ENCODE measurements around the gene ACSL5.
"Not testable (repeated sequence)": the region's sequence is repeated elsewhere in the genome, so short reads cannot be mapped to it uniquely, and the experiment has no call there.

The ACSL5 gene

DNA sequence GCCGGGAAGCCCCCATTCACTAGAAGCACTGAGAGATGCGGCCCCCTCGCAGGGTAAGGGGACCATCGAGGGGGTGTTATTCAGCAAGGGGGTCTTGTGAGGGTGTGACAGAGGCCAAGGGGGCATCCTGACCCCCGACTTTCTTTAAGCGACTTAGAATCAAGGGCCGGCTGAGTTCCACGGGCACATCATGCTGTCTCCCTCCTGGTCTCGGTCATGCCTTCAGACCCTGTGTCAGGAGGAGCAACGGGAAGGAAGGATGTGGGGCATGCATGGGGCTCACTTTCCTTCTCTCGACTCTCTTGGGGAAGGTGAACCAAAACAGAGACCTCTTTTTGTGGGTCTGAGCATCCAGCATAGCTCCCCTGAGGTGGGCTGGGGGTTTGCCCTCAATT lies 2.5 kb downstream of the ACSL5 start:
- no peak for DNase-seq

DNA sequence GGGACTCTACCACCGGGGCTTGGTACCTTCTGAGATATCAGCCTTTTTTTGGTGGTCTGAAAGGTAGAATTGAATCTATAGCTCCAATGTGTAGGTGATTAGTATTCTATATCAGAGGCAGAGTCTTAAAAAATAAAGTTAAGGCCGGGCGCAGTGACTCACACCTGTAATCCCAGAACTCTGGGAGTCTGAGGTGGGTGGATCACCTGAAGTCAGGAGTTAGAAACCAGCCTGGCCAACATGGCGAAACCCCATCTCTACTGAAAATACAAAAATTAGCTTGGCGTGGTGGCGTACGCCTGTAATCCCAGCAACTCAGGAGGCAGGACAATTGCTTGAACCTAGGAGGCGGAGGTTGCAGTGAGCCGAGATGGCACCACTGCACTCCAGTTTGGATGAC lies 3.2 kb downstream of the ACSL5 start:
- DNase-seq = not testable (repeated sequence)

DNA sequence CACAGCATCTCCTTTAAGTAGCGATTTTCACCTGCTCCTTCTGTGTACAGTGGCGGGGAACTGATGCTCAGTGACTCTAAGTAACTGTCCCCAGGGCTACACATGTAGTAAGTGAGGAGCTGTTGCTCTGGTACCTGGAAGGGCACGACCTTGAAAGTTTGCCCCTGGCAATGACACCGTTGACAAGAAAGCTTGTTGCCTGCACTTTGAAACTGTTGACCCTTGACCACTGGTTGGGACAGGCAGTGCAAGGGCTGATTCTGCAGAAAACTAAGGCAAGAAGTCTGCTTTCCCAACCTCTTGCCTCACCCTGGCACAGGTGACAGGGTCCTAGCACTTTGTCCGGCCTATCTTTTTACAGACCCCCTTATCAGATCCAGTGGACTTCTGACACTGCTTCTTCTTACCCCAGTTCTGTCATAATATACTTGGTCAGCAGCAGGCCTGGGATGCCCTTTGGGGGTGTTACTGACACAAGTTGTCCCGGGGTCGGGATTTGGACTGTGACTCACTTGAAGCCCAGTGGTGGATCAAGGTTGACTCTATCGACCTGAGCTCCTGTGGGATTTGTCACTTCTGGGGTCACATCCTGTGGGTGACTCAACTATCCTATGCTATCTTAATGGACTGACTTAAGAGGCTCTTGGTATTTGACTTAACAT lies 5.8 kb downstream of the ACSL5 start:
- DNase-seq = no peak

DNA sequence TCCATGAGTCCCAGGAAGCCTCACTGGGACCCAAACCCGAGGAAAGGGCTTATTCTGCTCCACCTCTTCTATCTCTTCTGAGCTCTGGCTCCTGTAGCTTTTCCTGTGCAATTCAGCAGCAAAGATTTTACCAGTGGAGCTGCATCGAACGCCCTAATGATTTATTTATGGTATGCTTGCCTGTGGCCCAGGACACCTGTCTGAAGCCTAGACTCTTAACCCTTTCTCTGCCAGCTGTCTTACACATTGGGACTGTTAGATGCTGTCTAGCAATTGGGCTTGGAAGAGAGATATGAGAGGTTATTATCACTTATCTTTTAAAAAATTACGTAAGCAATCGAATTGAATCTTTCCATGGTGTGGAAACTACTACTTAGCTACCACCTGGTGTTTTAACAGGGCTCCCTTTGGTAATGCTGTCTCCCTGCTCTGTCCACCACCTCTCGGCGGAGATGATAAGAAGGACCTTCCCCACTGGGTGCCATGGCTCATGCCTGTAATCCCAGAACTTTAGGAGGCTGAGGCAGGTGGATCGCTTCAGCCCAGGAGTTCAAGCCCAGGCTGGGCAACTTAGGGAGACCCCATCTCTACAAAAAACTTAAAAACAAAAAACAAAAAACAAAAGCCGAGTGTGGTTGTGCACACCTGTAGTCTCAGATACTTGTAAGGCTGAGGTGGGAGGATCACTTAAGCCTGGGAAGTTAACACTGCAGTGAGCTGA lies 8.8 kb downstream of the ACSL5 start:
- no peak for DNase-seq

DNA sequence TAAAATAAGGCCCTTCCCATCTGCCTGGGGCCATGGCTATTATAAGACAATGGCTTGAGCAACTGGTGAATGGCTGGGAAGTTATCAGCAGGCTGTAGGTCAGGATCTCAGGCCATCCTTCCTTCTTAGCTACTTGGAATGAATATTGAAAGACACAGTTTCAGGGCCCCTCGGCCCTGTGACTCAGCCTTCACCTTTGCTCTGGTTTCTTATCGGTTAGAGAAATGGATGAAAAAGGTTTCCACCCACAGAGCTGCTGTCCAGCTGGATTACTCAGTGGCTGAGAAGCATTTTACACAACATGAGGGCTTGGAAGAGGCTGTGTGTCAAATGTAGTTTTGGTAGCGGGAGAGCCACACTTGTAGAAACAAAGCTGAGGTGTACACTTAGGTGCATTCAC lies 9.4 kb downstream of the ACSL5 start:
- DNase-seq = no peak

DNA sequence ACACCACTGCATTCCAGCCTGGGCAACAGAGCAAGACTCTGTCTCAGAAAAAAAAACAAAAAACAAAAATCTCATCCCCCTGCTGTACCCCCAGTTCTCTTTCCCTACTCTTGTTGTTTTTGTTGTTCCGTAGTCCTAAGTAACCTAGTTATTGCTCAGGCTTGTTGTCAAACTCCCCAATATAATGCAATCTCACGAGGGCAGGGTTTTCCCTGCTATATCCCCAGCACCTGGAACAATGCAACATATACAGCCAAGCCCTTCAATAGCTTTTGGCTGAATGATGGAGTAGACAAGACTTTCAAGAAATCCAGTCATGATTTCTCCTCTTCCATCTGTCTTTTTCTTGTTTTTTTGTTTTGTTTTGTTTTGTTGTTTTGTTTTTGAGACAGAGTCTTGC lies 10.2 kb downstream of the ACSL5 start:
- DNase-seq = no peak

DNA sequence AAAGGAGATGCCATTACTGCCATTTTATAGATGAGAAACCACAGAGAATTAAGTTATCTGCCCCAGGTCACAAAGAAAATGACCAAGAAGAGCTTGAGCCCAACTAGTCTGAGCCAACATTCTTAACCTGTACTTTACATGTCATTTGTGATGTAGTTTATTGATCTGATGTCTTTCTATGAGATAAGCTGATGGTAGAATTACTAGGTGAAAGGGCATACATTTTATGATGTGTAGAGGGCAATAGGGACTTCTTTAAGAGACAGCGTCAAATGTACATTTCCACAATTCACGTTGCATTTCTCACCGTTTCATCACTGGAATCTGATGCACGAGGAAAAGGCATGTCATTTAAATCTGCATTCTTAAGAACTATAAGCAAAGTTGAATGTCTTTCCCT lies 11.3 kb downstream of the ACSL5 start:
- DNase-seq = no peak

DNA sequence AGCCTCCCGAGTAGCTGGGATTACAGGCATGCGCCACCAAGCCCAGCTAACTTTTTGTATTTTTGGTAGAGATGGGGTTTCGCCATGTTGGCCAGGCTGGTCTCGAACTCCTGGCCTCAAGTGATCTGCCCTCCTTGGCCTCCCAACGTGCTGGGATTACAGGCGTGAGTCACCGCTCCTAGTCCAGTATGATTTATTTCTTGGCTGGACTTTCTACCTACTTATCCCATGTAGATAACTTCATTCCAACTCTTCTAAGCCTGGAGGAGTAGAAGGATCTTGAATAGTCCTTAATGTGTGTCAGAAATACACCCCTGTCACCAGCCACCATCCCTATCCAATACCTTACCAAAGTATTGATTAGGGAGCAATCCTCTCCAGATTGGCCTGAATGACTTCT lies 14.1 kb downstream of the ACSL5 start:
- not testable (repeated sequence) for DNase-seq

DNA sequence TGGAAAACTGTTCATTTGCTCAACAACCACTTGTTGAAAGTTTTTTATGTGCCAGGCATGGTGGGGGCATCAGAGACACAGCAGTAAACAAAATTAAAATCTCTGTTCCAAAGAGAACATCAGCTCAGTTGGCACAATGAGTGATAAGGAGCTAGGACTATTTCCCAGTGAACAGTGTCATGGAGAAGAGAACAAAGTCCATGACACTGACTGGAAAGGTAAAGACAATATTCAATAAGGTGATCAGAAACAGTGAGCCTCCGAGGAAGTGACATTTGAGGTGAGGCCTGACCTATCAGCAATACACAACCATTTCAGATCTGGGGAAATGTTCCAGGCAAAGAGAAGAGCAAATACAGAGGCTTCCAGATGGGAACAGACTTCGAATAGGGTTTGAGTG lies 14.6 kb downstream of the ACSL5 start:
- DNase-seq = no peak

DNA sequence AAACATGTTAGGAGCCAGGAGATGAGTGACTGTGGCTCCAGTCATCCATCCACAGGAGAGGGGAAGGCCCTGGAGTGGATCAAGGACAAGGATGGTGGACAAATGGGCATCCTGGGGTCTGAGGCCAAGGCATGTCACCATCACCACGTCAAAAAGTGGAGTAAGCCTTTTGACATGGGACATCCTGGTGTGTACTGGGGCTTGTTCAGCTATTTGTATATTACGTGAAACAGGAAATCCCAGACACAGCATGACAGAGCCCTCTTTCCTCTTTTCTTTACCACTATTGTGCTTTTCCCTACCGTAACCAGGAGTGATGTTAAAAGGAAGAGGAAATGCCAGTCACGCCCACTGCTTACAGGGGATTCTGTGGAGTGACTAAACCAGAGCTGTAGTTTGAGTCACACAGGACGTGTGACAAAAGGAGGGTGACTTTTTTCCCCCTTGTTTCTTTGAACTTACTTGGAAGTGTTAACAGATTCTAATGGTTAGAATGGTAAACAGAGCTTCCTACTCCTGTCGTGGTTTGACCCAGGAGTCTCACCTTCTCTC lies 15.4 kb downstream of the ACSL5 start:
- no peak for DNase-seq

DNA sequence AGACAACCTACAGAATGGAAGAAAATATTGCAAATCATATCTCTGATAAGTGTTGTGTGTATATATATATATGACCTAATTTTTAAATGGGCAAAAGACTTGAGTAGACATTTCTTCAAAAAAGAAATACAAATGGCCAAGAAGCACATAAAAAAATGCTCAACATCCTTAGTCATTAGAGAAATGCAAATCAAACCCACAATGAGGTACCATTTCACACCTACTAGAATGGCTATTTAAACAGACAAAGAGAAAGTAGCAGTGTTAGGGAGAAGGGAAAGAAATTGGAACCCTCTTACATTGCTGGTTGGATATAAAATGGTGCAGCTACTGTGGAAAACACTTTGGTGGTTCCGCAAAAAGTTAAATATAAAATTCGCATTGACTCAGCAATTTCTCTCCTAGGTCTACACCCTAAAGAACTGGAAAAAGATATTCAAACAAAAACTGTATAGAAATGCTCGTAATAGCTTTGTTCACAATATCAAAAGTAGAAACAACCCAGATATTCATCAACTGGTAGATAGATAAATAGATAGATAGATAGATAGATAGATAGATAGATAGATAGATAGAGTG lies 16.3 kb downstream of the ACSL5 start:
- no peak for DNase-seq

DNA sequence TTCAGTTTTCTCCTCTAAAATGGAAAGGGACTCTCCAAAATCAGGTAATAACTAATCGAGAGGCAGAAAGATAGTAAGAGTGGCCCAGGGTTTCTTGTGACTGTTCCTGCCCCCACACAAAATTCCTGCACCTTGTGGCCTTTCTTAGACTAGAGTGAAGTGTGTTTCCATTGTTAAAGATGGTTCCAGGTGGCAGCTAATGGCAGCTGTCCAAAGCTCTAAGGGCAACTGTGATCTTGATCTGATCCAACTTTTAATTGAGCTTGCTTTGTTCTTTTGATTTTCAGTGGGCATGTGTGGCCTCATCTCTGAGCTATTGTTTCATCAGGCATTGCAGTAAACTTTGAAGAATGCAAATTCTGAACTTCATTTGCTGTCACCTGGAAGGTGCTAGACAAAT lies 19.4 kb downstream of the ACSL5 start:
- no peak for DNase-seq

DNA sequence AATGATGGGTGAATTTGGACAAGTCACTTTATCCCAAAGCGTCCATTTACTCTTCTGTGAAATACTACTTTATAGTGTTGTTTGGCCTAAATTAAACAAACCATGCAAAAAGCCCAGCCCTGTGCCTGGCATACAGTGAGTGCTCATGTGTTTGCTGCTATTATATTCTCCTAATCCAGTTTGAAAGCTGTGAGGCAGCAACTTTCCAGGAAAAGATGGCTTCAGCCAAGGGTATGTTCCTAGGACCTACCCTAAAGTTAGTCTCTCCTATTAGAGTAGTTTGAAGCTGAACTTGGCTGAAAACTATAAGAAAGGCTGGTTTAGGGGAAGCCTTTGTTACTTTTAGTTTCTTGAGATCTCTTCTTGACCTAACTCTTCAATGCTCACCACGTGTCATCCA lies 19.9 kb downstream of the ACSL5 start:
- DNase-seq = no peak

DNA sequence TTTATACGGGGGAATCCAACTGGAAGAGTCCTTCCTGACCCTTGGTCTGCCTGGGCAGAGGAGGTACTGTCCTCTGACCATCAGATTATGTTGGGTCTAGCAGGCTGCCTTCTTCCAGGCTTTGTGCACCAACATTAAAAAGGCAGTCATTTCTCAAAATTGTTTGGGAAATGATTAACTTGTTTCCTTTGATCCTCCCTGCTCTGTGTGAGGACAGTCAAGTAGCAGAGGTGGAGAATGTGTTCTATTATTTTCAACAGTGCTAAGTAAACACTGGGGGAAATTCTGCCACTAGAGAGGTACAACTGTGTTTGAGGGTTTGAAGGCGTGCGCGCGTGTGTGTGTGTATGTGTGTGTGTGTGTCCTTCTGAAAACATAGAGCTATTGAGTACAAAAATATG lies 20.6 kb downstream of the ACSL5 start:
- DNase-seq = no peak

DNA sequence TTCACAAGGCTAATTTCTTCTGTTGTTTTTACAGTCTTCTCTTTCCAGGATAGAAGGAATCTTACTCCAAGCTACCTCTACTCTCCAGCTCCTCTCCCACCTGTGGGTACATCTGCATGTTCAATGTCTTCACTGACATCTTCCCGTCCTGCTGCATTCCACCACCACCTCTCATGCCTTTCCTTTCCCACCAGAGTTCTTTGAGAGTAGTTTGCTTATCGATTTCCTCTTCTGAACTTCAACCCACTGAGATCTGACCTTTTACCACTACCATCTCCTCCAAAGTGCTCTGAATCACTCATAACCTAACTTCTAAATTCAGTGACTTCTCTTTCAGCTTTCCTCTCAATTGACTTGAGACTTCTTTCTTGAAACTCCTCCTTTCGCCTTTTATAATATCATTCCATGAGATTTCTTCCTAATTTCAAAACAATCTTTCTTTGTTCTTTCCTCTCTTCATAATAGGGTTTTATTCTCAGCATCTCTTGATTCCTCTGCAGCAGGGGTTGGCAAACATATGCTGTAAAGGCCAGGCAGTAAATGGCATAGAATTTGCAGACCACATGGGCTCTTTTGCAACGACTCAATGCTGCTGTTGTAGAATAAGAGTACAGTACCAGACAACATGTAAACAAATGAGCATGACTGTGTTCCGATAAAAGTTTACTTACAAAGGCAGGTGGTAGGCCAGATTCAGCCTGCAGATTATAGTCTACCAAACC lies 22.1 kb downstream of the ACSL5 start:
- no peak for DNase-seq

DNA sequence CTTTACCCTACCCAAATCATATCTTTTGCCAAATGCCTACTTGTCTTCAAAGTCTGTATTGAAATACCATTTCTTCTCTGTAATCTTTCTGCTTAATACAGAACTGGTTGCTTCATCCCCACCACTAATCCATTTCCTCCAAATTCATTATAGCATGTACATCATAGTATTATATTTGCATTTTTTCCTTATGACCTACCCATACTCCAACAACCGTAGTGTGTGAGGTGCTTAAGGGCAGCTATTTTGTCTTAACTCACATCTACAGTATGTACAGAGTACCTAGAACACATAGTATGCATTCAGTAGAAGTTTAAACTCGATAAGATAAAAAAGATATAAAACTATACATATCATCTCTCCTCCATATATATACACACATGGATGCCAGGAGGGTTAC lies 23.7 kb downstream of the ACSL5 start:
- DNase-seq = no peak

DNA sequence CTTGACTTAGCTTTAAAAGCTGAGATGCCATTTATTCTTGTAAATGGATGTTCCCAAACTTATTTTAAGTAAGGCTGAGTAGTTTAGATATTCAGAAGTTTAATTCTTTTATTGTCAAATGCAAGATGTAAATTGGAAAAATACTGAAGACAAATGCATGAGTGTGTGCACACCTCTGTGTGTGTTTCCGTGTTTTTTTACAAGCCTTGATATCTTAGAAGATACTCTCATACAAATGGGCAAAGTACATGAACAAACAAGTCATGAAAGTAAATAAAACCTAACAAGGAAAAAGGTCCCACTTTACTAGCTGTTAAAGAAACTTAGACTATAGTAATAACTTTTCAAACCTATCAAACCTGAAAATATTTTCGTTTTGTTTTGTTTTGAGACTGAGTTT lies 29.0 kb downstream of the ACSL5 start:
- DNase-seq = no peak

DNA sequence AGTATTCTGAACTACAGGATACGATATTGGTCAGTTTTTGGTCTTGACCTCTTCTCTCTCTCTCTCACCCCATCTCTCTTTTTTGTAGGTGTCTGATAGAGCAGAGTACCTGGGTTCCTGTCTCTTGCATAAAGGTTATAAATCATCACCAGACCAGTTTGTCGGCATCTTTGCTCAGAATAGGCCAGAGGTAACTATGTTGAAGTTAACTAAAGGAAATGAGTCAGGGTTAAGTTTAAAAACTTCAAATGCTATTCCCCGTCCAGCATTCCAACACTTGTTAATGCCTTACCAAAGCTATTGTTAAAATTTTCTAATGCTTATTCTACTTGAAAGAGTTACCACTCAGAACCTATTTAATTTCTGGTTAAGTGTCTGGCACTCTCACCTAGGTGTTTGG lies 30.7 kb downstream of the ACSL5 start:
- no peak for DNase-seq

DNA sequence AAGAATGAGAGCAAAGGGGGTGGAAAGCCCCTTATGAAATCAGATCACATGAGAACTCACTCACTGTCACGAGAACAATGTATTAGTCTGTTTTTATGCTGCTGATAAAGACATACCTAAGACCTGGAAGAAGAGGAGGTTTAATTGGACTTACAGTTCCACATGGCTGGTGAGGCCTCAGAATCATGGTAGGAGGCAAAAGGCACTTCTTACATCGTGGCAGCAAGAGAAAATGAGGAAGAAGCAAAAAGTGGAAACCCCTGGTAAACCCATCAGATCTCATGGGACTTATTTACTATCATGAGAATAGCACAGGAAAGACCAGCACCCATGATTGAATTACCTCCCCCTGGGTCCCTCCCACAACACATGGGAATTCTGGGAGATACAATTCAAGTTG lies 32.9 kb downstream of the ACSL5 start:
- not testable (repeated sequence) for DNase-seq

DNA sequence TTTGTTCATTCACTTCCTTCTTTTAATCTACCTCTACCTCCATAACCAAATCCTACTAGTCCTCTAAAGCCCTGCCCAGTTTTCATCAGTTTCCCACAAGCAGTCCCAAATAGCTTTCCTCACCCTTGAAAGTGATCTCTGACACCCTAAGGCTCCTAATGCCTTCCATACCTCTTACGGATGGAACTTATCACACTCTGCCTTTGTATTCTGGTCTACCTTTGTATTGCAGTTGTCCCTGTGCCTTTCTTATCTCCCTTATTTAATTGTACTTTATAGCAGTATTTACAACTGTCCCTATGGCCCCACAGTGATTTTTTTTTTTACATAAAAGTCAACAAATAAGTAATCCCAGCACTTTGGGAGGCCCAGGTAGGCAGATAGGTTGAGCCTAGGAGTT lies 33.8 kb downstream of the ACSL5 start:
- no peak for DNase-seq

DNA sequence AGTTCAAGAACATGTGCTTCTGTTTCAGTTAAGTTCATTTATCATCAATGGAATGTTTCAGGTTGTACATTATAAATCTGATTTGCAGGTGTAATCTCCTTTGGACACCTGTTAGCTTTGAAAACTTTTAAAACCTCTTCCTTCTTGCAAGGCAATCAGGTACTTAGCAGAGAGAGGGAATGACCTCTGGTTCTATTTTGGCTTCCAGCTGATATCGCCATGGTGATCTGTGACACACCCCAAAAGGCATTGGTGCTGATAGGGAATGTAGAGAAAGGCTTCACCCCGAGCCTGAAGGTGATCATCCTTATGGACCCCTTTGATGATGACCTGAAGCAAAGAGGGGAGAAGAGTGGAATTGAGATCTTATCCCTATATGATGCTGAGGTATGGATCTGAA lies 35.4 kb downstream of the ACSL5 start:
- no peak for DNase-seq

DNA sequence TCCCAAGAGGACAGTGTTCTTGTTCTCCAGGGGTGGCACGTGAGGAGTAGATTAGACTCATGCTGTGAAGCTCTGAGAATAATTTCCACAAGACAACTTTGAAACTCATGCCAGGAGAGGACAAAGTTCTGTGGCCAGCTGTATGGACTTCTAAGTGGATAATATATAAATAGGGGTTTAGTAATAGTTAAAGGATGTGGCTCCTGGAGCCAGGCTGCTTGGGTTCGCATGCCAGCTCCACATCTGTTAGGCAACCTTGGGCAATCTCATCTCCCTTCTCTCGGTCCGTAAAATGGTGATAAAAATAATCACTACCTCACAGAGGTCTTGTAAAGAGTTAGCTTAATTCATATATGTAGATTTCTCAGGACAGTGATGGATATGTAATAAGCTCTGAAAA lies 35.8 kb downstream of the ACSL5 start:
- no peak for DNase-seq

DNA sequence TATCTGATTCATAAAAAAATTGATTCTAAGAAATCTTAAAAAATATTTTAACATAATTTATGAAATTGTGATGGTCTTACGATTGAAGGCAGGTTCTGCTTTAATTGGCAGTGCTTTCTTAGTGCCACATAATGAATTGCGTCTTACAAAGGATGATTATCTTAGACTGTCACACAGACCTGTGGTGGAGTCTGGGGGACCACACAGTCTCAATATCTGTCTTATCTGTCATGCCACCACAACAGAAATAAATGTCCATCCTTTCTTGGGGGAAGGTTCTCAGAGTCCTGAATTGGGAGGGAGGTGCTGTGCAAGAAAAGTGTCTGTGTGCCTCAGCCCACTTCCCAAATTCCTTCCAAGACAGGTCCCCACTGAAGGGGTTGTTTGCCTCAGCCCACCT lies 38.8 kb downstream of the ACSL5 start:
- DNase-seq = no peak

DNA sequence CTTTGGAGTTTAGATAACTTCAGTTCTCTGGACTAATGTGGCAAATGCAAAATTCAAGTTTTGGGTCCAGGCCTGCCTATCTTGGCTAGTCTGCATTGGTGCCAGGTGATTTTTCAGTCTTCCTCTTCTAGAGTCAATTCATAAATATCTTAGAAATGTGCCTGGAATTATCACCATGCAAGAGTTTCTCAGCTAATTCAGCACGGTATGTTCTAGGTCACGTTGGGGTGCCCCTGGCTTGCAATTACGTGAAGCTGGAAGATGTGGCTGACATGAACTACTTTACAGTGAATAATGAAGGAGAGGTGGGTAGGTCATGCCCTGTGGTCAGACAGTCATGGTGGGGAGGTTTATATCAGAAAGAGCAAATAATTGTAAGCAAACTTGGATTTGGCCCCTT lies 47.8 kb downstream of the ACSL5 start:
- no peak for DNase-seq

Measured in DMS79 (cell line).